ENCODE data around the gene ASTN2. TPM values are rescaled to one million over a fixed set of nuclear protein-coding genes. Genes with fewer than 3 reads are reported as not detected.

Gene ASTN2
- total RNA-seq, 1 experiment from 2014 or later: 4.8 TPM

- ChIA-PET RAD21 (ENCODE audit: low non-redundant PET in 1 of 2, low total read pairs in 2 of 2, uncharacterized antibody in 2 of 2, unreplicated experiment in 2 of 2) (no interaction called here), CTCF (no interaction called here), POLR2A (no interaction called here)
- Histone ChIP-seq H3K9ac (ENCODE audit: low read length) (no peak overlapping the region), H3K9me3 (ENCODE audit: control insufficient read depth in 1 of 2, insufficient read depth in 1 of 2, low read depth in 1 of 2, low read length in 2 of 2) (peaks cover 0 to 9% of the 10 kb centered on the region in 2 experiments; a peak in 2 of 4 replicates), H3K79me2 (ENCODE audit: insufficient read depth, low read length) (no peaks in the 10 kb centered on the region), H3K4me2 (ENCODE audit: low read length) (no peak overlapping the region), H3K9me2 (ENCODE audit: insufficient read depth) (no peaks in the 10 kb centered on the region), H4K20me1 (ENCODE audit: insufficient read depth) (no peaks in the 10 kb centered on the region), H3K4me1 (ENCODE audit: control insufficient read depth in 1 of 2, insufficient read depth in 2 of 2, low read length in 2 of 2) (no peaks in the 10 kb centered on the region), H3K4me3 (replicated peaks in 1 of 2; ENCODE audit: low read depth in 1 of 2, low read length in 2 of 2) (no peak overlapping the region), H3K27ac (ENCODE audit: low read depth, low read length) (no peak overlapping the region), H3K27me3 (ENCODE audit: insufficient read depth, low read length) (no peaks in the 10 kb centered on the region), H3K36me3 (ENCODE audit: control insufficient read depth in 1 of 2, insufficient read depth in 2 of 2, low read length in 2 of 2) (no peaks in the 10 kb centered on the region), H2AFZ (ENCODE audit: low read depth, low read length, poor library complexity, severe bottlenecking) (no peak overlapping the region)
- no peak for ATAC-seq
- intact Hi-C loops (cut with micrococcal nuclease): no loop called here
- no TSS peak for BruUV-seq (replicated peaks)
- TF ChIP-seq SP1 (IDR thresholded peaks at IDR 0.05; ENCODE audit: low read depth) (no peak), SIN3A (IDR thresholded peaks at IDR 0.05; ENCODE audit: low read depth) (no peak), TCF7L2 (IDR thresholded peaks at IDR 0.05; ENCODE audit: borderline replicate concordance, extremely low read depth, insufficient read depth, insufficient read length) (no peak), ATF3 (IDR thresholded peaks at IDR 0.05) (no peak), ZFX (IDR thresholded peaks at IDR 0.05) (no peak), JUND (IDR thresholded peaks at IDR 0.05) (no peak), EZH2 (IDR thresholded peaks at IDR 0.05) (no peak), FOSL1 (IDR thresholded peaks at IDR 0.05; ENCODE audit: low read depth) (no peak), POLR2AphosphoS5 (IDR thresholded peaks at IDR 0.05; ENCODE audit: low read depth, low read length) (no peak), EGR1 (IDR thresholded peaks at IDR 0.05; ENCODE audit: low read depth) (no peak), POLR2A (IDR thresholded peaks at IDR 0.05; ENCODE audit: borderline replicate concordance, extremely low read depth, insufficient read depth, insufficient read length) (no peak), CBX3 (IDR thresholded peaks at IDR 0.05; ENCODE audit: low read depth) (no peak), EZH2phosphoT487 (IDR thresholded peaks at IDR 0.05; ENCODE audit: borderline replicate concordance) (no peak)
- DNase-seq (ENCODE audit: low read depth, low spot score): no peak
Measured at GRCh38 chr9:117375956-117376355, 38.9 kb downstream of the ASTN2 start.

- H2AFZ ChIP-seq (ENCODE audit: low read depth, low read length, poor library complexity, severe bottlenecking): no peak overlapping the region
- H3K36me3 ChIP-seq (ENCODE audit: control insufficient read depth in 1 of 2, insufficient read depth in 2 of 2, low read length in 2 of 2): no peaks in the 10 kb centered on the region
- H3K27me3 ChIP-seq (ENCODE audit: insufficient read depth, low read length): no peaks in the 10 kb centered on the region
- no peaks in the 10 kb centered on the region for H3K4me1 ChIP-seq (ENCODE audit: control insufficient read depth in 1 of 2, insufficient read depth in 2 of 2, low read length in 2 of 2)
- no peaks in the 10 kb centered on the region for H3K79me2 ChIP-seq (ENCODE audit: insufficient read depth, low read length)
- H3K9me3 ChIP-seq (ENCODE audit: control insufficient read depth in 1 of 2, insufficient read depth in 1 of 2, low read depth in 1 of 2, low read length in 2 of 2): peaks cover 0 to 9% of the 10 kb centered on the region in 2 experiments; a peak in 2 of 4 replicates
- TF ChIP-seq REST (IDR thresholded peaks at IDR 0.05; ENCODE audit: low read depth): no peak
- no peak for TF ChIP-seq ZFX (IDR thresholded peaks at IDR 0.05)
- TF ChIP-seq MAX (IDR thresholded peaks at IDR 0.05): no peak
- TF ChIP-seq SRF (IDR thresholded peaks at IDR 0.05; ENCODE audit: low read depth): no peak
- DNase-seq (ENCODE audit: low read depth, low spot score) (no peak), ATAC-seq (no peak)
- no peaks in the 10 kb centered on the region for H4K20me1 ChIP-seq (ENCODE audit: insufficient read depth)
- H3K4me2 ChIP-seq (ENCODE audit: low read length): no peak overlapping the region
- no peak overlapping the region for H3K9ac ChIP-seq (ENCODE audit: low read length)
- ChIA-PET RAD21 (ENCODE audit: low non-redundant PET in 1 of 2, low total read pairs in 2 of 2, uncharacterized antibody in 2 of 2, unreplicated experiment in 2 of 2) (no interaction called here), POLR2A (no interaction called here), CTCF (no interaction called here)
- no peak overlapping the region for H3K4me3 ChIP-seq (replicated peaks in 1 of 2; ENCODE audit: low read depth in 1 of 2, low read length in 2 of 2)
- no TSS peak for BruUV-seq (replicated peaks)
- H3K9me2 ChIP-seq (ENCODE audit: insufficient read depth): no peaks in the 10 kb centered on the region
- intact Hi-C loops (cut with micrococcal nuclease): no loop called here
- H3K27ac ChIP-seq (ENCODE audit: low read depth, low read length): no peak overlapping the region
Measured at GRCh38 chr9:117374076-117374725, 40.7 kb downstream of the ASTN2 start.
